IPS-11a (cell line): Measurements from ENCODE around the gene COL5A1.

Experiments used
- H3K4me3 ChIP-seq: one replicate; pipeline ENCODE4 v1.5.1; 2013; ENCODE audit warnings: low read depth, low read length, control low read depth

Gene COL5A1

DNA sequence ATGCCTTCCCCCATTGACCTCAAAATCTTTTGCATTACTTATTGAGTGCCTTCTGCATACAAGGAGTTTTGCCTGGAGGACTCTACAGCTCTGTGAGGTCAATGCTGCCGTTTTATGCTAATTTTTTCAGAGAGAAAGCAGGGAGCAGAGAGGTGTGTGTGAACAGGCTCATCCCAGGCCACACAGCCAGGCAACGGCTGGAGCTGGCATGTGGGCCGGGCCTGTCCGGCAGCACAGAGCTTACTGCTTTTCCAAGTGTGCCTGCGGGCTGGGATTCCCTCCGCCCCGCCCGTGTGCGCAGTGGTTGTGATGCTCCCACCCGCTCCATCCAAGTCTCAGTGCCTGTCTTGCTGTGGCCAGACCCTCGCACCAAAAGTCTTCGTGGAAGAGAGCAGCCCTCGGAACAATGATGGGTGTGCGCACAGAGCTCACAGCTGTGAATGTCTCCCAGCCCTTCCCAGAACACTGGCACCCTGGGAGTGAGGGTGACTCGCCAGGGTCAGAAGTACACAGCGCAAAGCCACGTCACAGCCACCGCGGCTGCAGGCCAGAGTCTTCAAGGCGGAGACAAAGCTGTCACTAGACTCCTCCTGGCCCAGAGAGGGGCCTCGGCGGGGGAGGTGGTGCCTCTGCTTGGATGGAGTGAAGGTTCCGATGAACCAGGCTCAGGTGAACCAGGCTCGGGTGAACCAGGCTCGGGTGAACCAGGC lies 82.8 kb downstream of the COL5A1 start:
- H3K4me3 ChIP-seq, result no peak overlapping the region

DNA sequence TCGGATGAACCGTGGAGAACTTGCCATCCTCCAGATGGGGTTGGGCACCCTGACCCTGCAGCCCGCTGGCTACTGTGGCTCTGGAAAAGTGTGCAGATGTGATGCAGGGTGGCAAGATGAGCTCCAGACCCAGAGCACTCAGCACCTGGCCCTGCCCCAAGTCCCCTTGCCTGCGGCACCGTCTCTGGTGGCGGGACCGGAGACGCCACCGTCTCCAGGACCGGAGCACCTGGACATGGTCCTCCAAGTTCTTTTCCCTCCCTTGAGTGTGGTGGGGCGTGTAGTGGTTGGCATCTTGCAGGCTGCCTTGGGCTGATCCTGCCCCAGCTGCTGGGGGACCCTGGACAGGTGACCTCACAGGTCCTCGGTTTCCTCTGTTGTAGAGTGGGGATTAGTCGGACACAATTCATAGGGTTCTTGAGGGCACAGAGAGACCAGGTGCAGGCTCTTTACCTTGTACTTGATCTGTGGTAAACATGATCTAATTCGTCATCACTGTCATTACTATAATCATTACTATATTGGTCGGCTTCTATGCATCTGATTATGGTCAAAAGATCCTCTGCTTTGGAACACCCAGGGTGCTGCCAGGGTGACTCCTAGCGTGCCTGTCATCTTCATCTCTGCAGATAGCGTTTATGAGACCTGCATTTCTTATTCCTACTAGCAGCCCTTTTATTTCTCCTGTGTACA lies 83.5 kb downstream of the COL5A1 start:
- H3K4me3 ChIP-seq, result no peak overlapping the region

GRCh38 chr9:134725605-134725940 lies 84.0 kb downstream of the COL5A1 start:
- H3K4me3 ChIP-seq, result no peak overlapping the region

DNA sequence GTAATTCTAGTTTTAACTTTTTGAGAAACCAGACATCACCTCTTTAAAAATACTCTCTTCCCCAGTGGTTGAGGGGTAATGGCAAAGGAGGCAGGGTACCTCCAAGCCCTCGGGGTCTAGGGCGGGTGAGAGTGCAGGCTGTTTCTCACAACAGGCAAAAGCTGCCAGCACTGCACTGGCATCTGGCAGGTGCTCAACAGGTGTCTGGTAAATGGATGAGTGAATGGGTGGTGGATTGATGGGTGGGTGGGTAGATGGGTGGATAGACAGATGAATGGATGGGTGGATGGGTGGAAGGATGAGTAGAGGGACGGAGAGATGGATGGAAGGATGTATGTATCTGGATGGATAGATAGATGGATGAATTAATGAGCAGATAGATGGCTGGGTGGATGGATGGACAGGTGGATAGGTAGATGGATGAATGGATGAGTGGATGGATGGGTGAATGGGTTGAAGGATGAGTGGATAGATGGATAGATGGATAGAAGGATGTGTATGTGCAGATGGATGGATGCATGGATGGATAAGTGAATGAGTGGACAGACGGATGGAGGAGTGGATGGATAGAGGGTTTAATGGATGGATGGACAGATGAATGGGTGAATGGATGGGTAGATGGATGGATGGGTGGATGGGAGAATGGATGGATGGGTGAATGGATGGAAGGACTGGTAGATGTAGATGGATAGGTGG lies 84.6 kb downstream of the COL5A1 start:
- no peak overlapping the region for H3K4me3 ChIP-seq

- H3K4me3 ChIP-seq, result no peak overlapping the region
Observed at GRCh38 chr9:134726722-134727034, 85.1 kb downstream of the COL5A1 start.

- H3K4me3 ChIP-seq, result no peak overlapping the region
Observed at GRCh38 chr9:134728021-134728795, 86.6 kb downstream of the COL5A1 start.

- no peak overlapping the region for H3K4me3 ChIP-seq
Observed at GRCh38 chr9:134728801-134729495, 87.3 kb downstream of the COL5A1 start.

DNA sequence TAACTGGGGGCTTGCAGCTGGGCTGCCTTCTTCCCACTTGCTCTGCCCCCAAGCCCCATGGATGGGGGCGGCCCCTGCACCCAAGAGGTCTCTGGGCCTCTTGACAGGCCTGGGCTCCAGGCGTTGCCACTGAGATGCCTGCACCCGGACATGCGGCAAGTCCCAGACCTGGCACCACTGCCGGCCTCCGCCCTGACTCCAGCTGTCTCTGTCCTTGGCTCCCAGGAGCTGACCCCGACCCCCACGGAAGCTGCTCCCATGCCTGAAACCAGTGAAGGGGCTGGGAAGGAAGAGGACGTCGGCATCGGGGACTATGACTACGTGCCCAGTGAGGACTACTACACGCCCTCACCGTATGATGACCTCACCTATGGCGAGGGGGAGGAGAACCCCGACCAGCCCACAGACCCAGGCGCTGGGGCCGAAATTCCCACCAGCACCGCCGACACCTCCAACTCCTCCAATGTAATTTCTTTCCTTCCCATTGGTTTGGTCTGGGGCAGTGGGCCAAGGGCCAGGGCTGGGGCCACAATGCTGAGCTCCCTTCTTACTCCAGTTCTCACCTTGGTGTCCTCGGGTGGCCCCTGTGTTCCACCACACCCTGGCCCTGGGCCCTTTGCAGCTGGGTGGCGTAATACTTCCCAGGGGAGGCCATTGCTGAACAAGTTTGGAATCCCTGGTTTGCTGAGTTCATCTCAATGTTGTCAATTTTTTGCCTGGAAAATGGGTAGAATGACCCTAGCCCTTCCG lies 88.6 kb downstream of the COL5A1 start:
- H3K4me3 ChIP-seq, result no peak overlapping the region

GRCh38 chr9:134730761-134731496 lies 89.3 kb downstream of the COL5A1 start:
- no peak overlapping the region for H3K4me3 ChIP-seq

DNA sequence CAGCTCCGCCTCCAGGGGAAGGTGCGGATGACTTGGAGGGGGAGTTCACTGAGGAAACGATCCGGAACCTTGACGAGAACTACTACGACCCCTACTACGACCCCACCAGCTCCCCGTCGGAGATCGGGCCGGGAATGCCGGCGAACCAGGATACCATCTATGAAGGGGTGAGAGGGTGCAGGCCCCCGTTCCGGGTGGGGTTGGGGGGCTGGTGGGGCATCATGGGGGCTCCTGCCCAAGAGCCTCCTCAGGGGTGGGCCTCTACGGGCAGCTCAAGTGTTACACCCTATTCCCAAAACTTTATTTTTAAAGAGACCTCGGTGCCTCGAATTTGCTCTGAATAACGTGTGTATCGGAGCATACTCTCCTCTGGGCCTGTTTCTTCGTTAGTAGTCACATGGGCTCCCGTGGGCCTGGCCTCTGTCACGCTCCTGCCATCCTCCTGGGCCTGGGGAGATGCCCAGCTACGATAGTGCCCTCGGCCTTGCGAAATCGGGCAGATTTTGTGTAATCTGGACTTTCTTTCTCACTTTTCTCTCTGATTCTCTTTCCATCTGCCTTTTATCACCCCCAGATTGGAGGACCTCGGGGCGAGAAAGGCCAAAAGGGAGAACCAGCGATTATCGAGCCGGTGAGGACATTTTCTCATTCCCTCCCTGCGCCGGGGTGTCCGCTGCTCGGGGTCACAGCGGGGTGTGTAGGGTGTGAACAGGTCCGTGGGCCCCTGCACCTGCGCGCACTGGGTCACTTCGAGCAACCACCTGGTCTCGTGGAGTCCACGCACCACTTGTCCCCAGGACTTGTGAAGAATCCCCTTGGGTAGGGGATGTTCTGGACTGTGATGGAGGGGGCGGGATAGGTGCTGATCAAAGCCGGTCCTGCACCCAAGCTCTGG lies 90.1 kb downstream of the COL5A1 start:
- no peak overlapping the region for H3K4me3 ChIP-seq

GRCh38 chr9:134732392-134733110 lies 90.9 kb downstream of the COL5A1 start:
- H3K4me3 ChIP-seq, result no peak overlapping the region

DNA sequence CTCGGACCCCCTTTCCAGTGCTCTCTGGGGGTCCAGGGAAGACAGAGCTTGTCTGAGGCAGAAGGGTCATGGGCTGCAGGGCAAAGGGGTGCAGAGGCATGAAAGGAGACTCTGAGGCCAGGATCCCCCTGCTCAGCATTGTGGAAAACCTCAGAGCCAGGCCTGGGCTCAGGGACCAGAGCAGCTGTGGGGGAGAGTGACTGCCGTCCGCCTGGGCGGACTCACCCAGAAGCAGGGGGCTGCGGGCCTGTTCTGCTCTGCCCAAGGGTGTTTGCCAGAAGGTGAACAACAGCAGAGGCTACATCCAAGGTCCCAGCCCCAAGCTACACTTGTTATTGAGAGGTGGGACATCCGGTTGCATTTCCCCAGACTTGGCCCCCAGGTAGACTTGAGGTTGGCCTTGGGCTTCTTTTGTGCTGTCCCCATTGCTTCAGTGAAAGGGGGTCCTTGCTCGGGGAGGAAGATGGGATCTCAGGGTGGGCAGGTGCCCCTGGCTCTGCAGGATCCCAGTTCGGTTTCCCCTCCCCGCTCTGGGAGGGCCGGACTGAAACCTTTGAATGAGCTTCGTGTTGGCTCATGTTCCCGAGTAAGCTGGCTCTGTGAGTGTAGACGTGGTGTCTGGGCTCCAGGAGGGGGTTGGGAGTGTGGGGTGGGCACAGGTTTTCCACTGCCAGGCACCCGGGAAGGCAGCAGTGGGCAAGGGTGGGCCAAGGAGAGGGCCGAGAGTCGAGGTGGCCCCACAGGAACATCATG lies 92.1 kb downstream of the COL5A1 start:
- H3K4me3 ChIP-seq, result no peak overlapping the region

DNA sequence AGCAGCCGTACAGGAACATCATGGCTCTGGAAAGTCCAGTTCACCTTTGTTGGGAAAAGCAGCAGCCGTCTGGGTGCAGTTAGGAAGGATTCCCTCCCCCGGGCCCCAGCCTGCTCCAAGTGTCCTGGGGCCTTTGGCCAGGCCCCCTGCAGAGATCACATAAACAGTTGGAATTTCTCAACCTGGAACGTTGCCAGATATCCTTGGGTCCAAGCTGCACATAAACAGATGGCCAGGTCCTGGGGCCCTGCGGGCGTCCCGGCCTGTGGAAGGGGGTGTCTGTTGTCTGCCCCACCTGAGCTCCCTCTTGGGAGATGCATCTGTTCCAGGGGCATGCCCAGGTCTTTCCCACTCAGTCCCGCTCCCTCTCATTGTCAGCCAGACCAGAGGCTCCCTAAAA lies 92.7 kb downstream of the COL5A1 start:
- H3K4me3 ChIP-seq, result no peak overlapping the region

DNA sequence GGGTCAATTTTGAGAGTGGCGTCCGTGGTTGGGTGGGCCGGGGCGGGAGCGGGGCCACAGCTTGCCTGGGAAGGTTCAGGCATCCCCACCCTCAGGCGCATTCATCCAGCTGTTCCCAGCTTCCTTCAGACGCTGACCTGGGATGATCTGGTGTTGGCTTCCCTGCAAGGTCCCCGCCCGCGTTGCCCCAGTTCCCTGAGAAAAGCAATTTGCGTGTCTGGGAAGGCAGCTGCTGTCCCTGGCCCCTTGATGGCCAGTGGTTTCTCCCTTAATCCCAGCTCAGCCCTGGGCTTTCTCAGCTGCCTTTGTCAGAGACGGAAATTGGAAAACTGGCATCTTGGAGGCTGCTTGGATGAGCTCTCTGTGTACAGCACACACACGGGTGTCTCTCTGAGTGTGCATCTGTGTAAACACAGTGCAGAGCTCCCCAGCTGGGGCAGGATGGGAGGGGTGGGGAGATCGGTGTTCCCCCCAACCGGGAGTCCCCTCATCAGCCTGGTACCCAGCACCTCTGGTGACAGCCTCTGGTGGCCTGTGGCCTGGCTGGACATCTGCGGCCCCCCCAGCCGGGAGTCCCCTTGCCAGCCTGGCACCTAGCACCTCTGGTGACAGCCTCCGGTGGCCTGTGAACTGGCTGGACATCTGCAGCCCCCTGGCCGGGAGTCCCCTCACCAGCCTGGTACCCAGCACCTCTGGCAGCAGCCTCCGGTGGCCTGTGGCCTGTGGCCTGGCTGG lies 94.0 kb downstream of the COL5A1 start:
- H3K4me3 ChIP-seq, result no peak overlapping the region

DNA sequence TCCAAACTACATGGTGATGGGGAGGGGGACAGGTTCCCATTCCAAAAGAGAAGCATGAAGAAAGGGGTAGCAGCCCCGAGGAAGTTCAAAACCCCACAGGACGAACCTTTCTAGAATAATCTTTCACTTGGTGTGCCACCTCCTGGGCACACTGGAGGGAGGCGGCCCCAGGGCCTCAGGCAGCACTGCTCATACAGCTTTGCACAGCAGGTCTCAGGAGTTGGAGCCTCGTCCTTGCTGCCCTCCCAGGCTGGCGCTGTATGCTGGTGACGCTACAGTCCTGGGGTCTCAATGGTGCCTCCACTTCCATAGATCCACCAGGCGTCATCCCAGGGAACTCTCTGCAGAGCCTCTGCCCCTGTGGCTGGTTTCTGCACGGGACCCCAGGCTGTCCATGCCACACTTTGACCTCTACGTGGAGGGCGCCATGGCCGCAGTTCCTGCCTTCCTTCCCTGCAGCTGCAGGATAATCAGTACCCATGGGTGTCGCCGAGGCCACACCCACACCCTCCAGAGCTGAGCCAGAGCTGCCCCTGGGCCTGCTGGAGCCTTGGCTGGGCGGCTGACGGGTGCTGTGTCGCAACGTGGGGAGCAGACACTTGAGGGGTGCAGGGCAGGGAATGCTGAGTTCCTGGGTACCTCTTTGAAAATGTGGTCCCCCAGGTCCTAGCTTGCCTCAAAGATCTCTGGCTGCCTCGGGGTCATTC lies 95.3 kb downstream of the COL5A1 start:
- H3K4me3 ChIP-seq, result no peak overlapping the region
